Activated CD4-positive, alpha-beta T cell treated with anti-CD3 and anti-CD28 coated beads for 1 hour (primary cell): Measurements from ENCODE around the gene CLPSL2.
A peak's percentile ranks its signal among the peaks of the same experiment; 100 is the strongest.
"Not testable (repeated sequence)": the region's sequence is repeated elsewhere in the genome, so short reads cannot be mapped to it uniquely, and the experiment has no call there.

Source experiments
- DNase-seq: peaks from one replicate; pipeline ENCODE4 v3.0.0-alpha.2; 2020

CLPSL2 gene, protein sequence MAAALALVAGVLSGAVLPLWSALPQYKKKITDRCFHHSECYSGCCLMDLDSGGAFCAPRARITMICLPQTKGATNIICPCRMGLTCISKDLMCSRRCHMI

GRCh38 chr6:35776364-35777215 is at the start of gene CLPSL2:
Gene CLPSL2 (plus strand): TSS chr6:35776598. CDS start chr6:35776619, 21 bp downstream.
- DNase-seq = no peak

- no peak for DNase-seq
Observed at GRCh38 chr6:35727231-35727934, 49.0 kb upstream of the CLPSL2 start.

GRCh38 chr6:35727935-35728682 is 48.3 kb upstream of the CLPSL2 start:
- peak; percentile 78 for DNase-seq

DNA sequence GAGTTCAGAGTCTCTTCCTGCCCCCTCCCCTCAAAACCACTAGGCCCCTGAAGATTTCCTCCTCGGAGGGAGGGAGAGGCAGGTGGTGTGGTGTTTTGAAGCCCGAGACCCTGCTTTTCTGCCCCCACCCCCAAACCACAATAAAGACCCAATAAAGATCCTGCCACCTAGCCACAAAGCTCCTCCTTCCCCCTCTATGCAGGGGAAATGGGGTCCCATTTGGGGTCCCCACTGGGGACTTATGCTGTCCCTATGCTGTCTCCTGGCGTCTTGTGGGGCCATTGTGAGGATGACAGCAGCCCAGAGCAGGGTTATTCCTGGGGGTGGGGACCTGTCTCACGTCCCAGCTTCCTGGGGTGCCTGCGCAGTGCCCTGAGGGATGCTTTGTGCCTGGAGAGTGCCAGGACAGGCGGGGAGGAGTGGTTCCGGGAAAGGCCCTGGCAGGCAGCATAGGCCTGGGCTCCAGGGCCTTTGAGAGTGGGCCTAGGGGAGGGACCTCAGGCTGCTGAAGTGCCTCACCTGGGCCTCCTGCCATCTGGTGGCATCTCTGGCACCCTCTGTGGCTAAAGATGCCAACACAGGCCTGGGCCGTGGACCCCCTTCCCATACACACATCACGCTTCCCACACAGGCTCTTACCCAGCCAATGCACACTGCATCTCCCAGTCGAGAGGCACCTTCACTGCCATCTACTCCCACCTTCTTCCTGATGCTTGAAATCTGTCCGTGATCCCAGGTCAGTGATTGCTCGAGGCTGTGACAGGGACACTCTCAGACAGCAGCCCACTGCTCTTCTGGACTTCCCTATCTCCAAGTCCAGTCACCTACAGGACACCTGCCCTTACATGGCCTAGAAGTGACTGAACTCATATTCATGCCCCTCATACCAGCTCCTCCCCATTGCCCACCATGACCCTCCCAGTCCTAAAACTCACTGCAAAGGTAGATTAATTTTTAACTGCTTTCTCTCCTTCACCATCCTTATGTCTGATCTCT is 47.4 kb upstream of the CLPSL2 start:
- peak; percentile 28 for DNase-seq

DNA sequence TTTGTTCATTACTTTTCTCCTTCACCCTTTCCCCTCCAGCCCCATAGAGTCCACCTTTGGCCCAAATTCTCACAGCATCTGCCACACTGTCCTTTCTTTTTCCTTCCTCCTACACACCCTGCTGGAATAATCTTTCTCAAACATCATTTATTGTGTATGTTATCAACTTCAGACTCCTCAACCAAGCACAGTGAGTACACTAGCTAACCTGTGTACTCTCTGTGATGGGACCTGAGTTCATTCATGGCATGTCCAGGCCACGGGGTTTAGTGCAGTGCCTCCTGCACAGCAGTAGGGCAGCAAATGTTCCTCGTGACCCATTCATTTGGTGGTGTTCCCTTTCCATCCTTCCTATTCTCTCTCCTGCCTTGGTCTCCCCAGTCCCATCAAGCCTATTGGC is 46.7 kb upstream of the CLPSL2 start:
- no peak for DNase-seq

- no peak for DNase-seq
Observed at GRCh38 chr6:35730745-35731413, 45.5 kb upstream of the CLPSL2 start.

DNA sequence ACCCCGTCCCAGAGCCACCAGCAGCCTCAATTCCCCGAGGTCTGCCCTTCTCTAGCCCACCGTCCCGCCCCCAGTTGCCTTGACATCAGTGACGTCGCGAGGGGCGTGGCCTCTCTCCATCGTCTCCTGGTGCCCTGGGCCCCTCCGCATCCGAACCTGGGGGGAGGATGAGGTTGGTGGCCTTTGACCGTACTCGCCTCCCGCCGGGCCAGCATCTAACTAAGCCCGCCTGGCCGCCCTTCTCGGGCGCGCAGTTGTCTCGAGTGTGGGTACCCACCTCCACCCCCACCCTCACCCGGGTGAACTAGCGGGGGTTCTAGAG is 45.0 kb upstream of the CLPSL2 start:
- DNase-seq = peak; percentile 89

DNA sequence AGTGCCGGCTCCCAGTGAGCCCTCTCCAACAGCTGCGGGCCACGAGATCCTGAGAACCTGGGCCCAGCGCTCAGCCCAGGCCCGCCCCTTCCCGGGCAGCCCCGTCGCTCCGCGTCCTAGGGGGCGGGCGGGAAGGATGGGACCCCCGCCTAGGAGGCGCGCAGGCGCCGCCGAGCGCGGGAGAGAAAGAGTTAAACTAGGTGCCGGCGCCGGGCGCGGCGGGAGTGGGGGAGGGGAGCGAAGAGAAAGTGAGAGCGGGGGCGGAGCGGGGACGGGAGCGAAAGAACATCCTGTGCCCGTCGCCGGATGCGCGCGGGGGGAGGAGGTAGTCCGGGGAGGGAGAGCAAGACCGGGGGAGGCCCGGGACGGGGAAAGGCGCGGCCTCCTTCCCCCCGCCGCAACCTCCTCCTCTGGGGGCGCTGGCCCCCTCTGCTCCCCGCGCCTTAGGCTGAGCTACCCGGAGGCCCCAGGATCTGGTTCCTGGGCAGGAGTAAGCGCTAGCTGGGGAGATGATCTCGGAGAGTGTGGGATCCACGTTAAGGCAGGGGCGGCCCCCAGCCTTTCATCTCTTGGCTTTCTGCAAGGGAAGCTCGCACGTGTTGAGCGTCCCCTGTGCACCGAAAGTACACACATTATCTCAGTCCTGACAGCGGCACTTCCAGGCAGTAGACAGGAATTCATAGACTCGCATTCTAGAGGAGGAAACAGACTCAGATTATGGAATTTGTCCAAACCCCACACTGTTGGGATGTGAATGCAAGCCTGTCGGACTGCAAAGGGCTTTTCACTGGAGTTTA is 44.5 kb upstream of the CLPSL2 start:
- DNase-seq = peak; percentile 86

DNA sequence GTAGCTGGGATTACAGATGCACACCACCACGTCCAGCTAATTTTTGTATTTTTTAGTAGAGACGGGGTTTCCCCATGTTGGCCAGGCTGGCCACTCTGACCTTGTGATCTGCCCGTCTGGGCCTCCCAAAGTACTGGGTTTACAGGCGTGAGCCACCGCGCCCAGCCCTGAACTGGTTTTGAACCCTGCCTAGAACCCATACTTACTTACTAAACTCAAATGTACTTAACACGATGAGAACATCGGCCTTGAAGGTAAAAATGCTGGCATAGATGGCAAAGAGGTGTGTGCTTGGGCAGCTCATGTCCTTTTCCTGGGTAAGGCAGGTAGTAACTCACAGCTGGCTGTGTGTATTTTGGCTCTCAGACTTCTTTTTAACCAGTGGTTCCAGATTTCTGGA is 42.8 kb upstream of the CLPSL2 start:
- no peak for DNase-seq

GRCh38 chr6:35734319-35734718 is 42.1 kb upstream of the CLPSL2 start:
- DNase-seq = not testable (repeated sequence)

DNA sequence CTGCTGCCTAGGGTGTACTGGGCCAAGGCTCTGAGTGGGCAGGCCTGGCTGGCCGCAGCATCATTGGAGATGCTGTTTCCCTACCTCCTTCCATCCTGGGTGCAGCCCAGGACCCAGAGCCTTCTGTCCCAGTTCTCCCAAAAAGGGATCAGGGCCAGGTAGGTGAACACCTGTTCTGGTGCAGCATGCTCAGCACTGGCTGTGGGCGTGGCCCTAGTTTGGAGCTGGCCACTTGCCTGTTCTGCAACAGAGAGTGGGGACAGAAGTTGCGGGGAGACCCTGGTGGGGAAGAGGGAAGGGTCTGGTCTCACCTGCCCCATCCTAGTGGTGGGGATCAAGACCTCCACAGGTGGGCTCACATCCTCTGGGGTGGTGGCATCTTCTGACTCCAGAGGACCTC is 40.9 kb upstream of the CLPSL2 start:
- DNase-seq = no peak

GRCh38 chr6:35736253-35736894 is 40.0 kb upstream of the CLPSL2 start:
- peak; percentile 77 for DNase-seq

DNA sequence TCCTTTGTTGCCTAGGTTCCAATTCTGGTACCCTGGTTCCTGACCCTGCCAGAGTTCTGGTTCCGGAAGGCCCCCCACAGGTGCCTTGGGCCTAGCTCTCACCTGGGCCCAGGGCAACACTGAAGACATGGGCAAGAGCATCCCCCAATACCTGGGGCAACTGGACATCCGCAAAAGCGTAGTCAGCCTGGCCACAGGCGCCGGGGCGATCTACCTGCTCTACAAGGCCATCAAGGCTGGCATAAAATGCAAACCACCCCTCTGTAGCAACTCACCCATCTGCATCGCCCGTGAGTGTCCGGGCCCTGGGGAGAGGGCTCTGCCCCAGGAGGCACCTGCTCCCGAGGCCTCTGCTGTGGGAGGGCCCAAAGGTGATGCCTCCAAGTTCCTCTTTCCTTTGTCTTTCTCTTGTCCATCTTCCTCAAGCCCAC is 39.4 kb upstream of the CLPSL2 start, which contains the start of gene ARMC12:
Gene ARMC12 (plus strand): TSS at position 51 of the 431 bp plus-strand sequence. CDS start 77 bp downstream, at position 128.
- DNase-seq = no peak

GRCh38 chr6:35737413-35738211 is 38.8 kb upstream of the CLPSL2 start:
- DNase-seq = no peak

- no peak for DNase-seq
Observed at GRCh38 chr6:35739645-35740524, 36.5 kb upstream of the CLPSL2 start.

- no peak for DNase-seq
Observed at GRCh38 chr6:35742842-35743241, 33.6 kb upstream of the CLPSL2 start.

- no peak for DNase-seq
Observed at GRCh38 chr6:35745509-35745908, 30.9 kb upstream of the CLPSL2 start.

DNA sequence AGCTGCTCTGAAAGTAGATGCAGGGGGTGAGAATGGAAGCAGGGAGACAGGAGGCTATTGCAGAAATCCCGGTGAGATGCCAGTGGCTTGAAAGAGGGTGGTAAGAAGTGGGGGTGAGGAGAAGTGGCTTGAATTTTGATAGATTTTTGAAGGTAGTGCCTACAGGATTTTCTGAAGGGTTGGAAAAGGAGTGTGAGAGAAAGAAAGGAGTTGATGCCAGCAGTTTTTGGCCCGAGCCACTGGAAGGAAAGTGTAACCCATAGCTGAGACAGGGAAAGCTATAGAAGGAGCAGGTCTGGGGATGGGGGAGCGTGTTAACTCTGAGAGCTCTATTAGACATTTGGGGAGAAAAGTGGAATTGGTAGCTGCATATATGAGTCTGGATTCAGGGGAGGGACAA is 29.9 kb upstream of the CLPSL2 start:
- no peak for DNase-seq
